Endodermal cell (in vitro differentiated cells): ENCODE data around the gene NFATC2IP. TPM values are rescaled to one million over a fixed set of nuclear protein-coding genes. Genes with fewer than 3 reads are reported as not detected.
A peak's percentile ranks its signal among the peaks of the same experiment; 100 is the strongest.

Experiments used
- DNase-seq: peaks from one replicate; pipeline ENCODE4 v3.0.0-alpha.2; 2017
- H3K27ac ChIP-seq: 2 replicates; pipeline ENCODE4 v1.5.1; 2013; ENCODE audit warnings: mild to moderate bottlenecking, low read depth, low read length, moderate library complexity
- H3K27me3 ChIP-seq: 2 replicates; pipeline ENCODE4 v1.6.1; 2013; ENCODE audit warnings: mild to moderate bottlenecking, low read length, moderate library complexity; ENCODE audit not compliant: insufficient read depth, control insufficient read depth, poor library complexity, severe bottlenecking
- H3K36me3 ChIP-seq: 2 replicates; pipeline ENCODE4 v1.7.0; 2013; ENCODE audit warnings: mild to moderate bottlenecking, low read length, moderate library complexity; ENCODE audit not compliant: control insufficient read depth, insufficient read depth
- H3K4me1 ChIP-seq: one replicate; pipeline ENCODE4 v1.7.0; 2013; ENCODE audit warnings: low read length; ENCODE audit not compliant: control insufficient read depth, insufficient read depth
- H3K4me3 ChIP-seq: 2 replicates; pipeline ENCODE4 v1.5.1; 2013; ENCODE audit warnings: mild to moderate bottlenecking, low read length, moderate library complexity
- H3K9ac ChIP-seq: 2 replicates; pipeline ENCODE4 v1.6.1; 2013; ENCODE audit warnings: mild to moderate bottlenecking, low read length, moderate library complexity; ENCODE audit not compliant: poor library complexity, severe bottlenecking; ENCODE audit errors: extremely low read depth
- H3K9me3 ChIP-seq: 2 replicates; pipeline ENCODE4 v1.6.1; 2013; ENCODE audit warnings: mild to moderate bottlenecking, low read length, moderate library complexity; ENCODE audit not compliant: control insufficient read depth
- H3K27ac Mint-ChIP-seq: 2 replicates; pipeline ENCODE4 v1.8.0; 2020; ENCODE audit warnings: mixed read lengths
- H3K27me3 Mint-ChIP-seq: 2 replicates; pipeline ENCODE4 v1.8.0; 2021; ENCODE audit warnings: mild to moderate bottlenecking, mixed read lengths; ENCODE audit not compliant: insufficient read depth
- H3K36me3 Mint-ChIP-seq: 2 replicates; pipeline ENCODE4 v1.8.0; 2020; ENCODE audit warnings: low read depth, mixed read lengths
- H3K4me1 Mint-ChIP-seq: 2 replicates; pipeline ENCODE4 v1.8.0; 2020; ENCODE audit warnings: mixed read lengths
- H3K4me3 Mint-ChIP-seq: 2 replicates; pipeline ENCODE4 v1.8.0; 2020; ENCODE audit warnings: mild to moderate bottlenecking, moderate library complexity, mixed read lengths
- H3K9me3 Mint-ChIP-seq: 2 replicates; pipeline ENCODE4 v1.8.0; 2020; ENCODE audit warnings: mild to moderate bottlenecking, mixed read lengths
- CTCF ChIP-seq: fragments of 200-600 bp; sonication (generic); conservative IDR thresholded peaks from 2 replicates; pipeline ENCODE4 v1.5.0; 2021; ENCODE audit warnings: antibody characterized with exemption, mild to moderate bottlenecking
- WGBS, 2 experiments: methylation state at CpG; one replicate each; pipeline versions ENCODE4 v1.1.5 to v1.1.7; 2013; ENCODE audit warnings: missing lambda C conversion rate in 2 of 2, mixed read lengths in 1 of 2; ENCODE audit not compliant: insufficient coverage in 1 of 2, insufficient read length in 1 of 2; 5-methylcytosine and 5-hydroxymethylcytosine counted together
- total RNA-seq, 2 donors: library from RNA; stranded (reverse); fragmentation: NEBNext Ultra II Directional in 1 of 2; extraction: Animal tissue kit (Norgen Biotek cat#: 25700) in 1 of 2; gene quantifications; 2 replicates in 1 of 2; 3 replicates in 1 of 2; pipeline ENCODE4 v1.2.1, GENCODE V29; 2021

NFATC2IP gene
- total RNA-seq, 2 donors from 2014 or later = 63.7 to 65.4 TPM

- no peaks in the 10 kb centered on the region for H3K9me3 ChIP-seq
- no peaks in the 10 kb centered on the region for H3K4me1 ChIP-seq
- DNase-seq = no peak
- H3K27ac ChIP-seq = no peak overlapping the region
- no peak for TF ChIP-seq CTCF
- Mint-ChIP-seq H3K9me3 (no peaks in the 10 kb centered on the region), H3K4me3 (no peak overlapping the region), H3K36me3 (peaks cover 2% of the 10 kb centered on the region), H3K27me3 (peaks cover 2% of the 10 kb centered on the region), H3K4me1 (peaks cover 15% of the 10 kb centered on the region), H3K27ac (no peak overlapping the region)
- H3K4me3 ChIP-seq = no peak overlapping the region
- no peak overlapping the region for H3K9ac ChIP-seq
- WGBS, 2 experiments = 79 to 92% methylated on average over 1 of the region's 1 CpG
- no peaks in the 10 kb centered on the region for H3K36me3 ChIP-seq
- H3K27me3 ChIP-seq = no peaks in the 10 kb centered on the region
These were observed 22.9 kb upstream of the NFATC2IP start for GRCh38 chr16:28927815-28928214.

- H3K4me1 ChIP-seq = no peaks in the 10 kb centered on the region
- 91 to 97% methylated on average over 3 of the region's 3 CpGs for WGBS, 2 experiments
- peaks cover 6% of the 10 kb centered on the region for H3K4me1 Mint-ChIP-seq
- H3K4me3 ChIP-seq = no peak overlapping the region
- no peak overlapping the region for H3K27ac ChIP-seq
- no peaks in the 10 kb centered on the region for H3K36me3 Mint-ChIP-seq
- H3K27ac Mint-ChIP-seq = no peak overlapping the region
- H3K9ac ChIP-seq = no peak overlapping the region
- TF ChIP-seq CTCF = no peak
- H3K4me3 Mint-ChIP-seq = no peak overlapping the region
- no peaks in the 10 kb centered on the region for H3K27me3 ChIP-seq
- no peaks in the 10 kb centered on the region for H3K9me3 ChIP-seq
- no peak for DNase-seq
- H3K27me3 Mint-ChIP-seq = peaks cover 2% of the 10 kb centered on the region
- H3K9me3 Mint-ChIP-seq = no peaks in the 10 kb centered on the region
- no peaks in the 10 kb centered on the region for H3K36me3 ChIP-seq
These were observed 20.5 kb upstream of the NFATC2IP start for GRCh38 chr16:28930203-28930602.

GRCh38 chr16:28930652-28931051 is 20.1 kb upstream of the NFATC2IP start:
- Histone ChIP-seq H3K9ac (no peak overlapping the region), H3K27ac (peak overlapping the region; percentile 44)

More at GRCh38 chr16:28930652-28931051, 20.1 kb upstream of the NFATC2IP start:
- H3K4me1 Mint-ChIP-seq = peaks cover 6% of the 10 kb centered on the region
- no peaks in the 10 kb centered on the region for H3K36me3 Mint-ChIP-seq
- Histone ChIP-seq H3K36me3 (no peaks in the 10 kb centered on the region), H3K9me3 (no peaks in the 10 kb centered on the region), H3K4me1 (no peaks in the 10 kb centered on the region), H3K4me3 (no peak overlapping the region), H3K27me3 (no peaks in the 10 kb centered on the region)
- TF ChIP-seq CTCF = no peak
- H3K9me3 Mint-ChIP-seq = no peaks in the 10 kb centered on the region
- H3K4me3 Mint-ChIP-seq = no peak overlapping the region
- DNase-seq = no peak
- H3K27me3 Mint-ChIP-seq = peaks cover 5% of the 10 kb centered on the region
- H3K27ac Mint-ChIP-seq = peak overlapping the region; percentile 69
- WGBS, 2 experiments = 65% methylated on average over 3 of the region's 3 CpGs; no CpG with 5 or more reads in 1 of the 2 experiments
